Endothelial cell of umbilical vein (primary cell): Measurements from ENCODE around the gene TRAPPC2. TPM values are rescaled to one million over a fixed set of nuclear protein-coding genes. Genes with fewer than 3 reads are reported as not detected.

Source experiments
- BruUV-seq: library from RNA; stranded (reverse); fragments of 400-500 nt; replicated peaks from 2 replicates; lab custom pipeline; 2021; lab: Mats Ljungman, UMichigan
- CTCF ChIA-PET: fragments of 300-600, 350-600 bp; sonication (Branson Sonifier 250); formaldehyde crosslinking; loops from one replicate; lab custom pipeline; 2021; ENCODE audit warnings: antibody characterized with exemption, inconsistent platforms; lab: Charles Lee
- POLR2A ChIA-PET: fragments of 300-600, 350-600 bp; sonication (Branson Sonifier 250); formaldehyde crosslinking; loops from one replicate; lab custom pipeline; 2021; ENCODE audit warnings: antibody characterized with exemption, inconsistent platforms; lab: Charles Lee
- DNase-seq: peaks from one replicate; pipeline ENCODE4 v3.0.0-alpha.2; 2011; ENCODE audit warnings: low read depth, low spot score
- FAIRE-seq: peaks from 2 replicates; lab custom pipeline; 2011; peaks lifted over from hg19 to GRCh38; lab: Jason Lieb, UNC
- H2AFZ ChIP-seq: 2 replicates; pipeline ENCODE4 v1.6.0; 2012; ENCODE audit warnings: low read depth, low read length, control low read depth, inconsistent platforms
- H3K27ac ChIP-seq: 2 replicates; pipeline ENCODE4 v1.5.1; 2011; ENCODE audit warnings: low read depth, mild to moderate bottlenecking, control low read depth, low read length, moderate library complexity; ENCODE audit not compliant: insufficient read depth
- H3K27me3 ChIP-seq, 2 experiments: 2 replicates each; pipeline versions ENCODE4 v1.6.0 to v1.6.1; 2011; ENCODE audit warnings: low read length in 2 of 2, mixed read lengths in 1 of 2; ENCODE audit not compliant: control insufficient read depth in 2 of 2, insufficient read depth in 2 of 2
- H3K36me3 ChIP-seq, 2 experiments: 2 replicates in 1 of 2; 3 replicates in 1 of 2; pipeline ENCODE4 v1.5.1; 2011; ENCODE audit warnings: low read length in 2 of 2, mild to moderate bottlenecking in 1 of 2, moderate library complexity in 1 of 2; ENCODE audit not compliant: control insufficient read depth in 2 of 2, insufficient read depth in 2 of 2; ENCODE audit errors: extremely low read depth in 1 of 2
- H3K4me1 ChIP-seq: 3 replicates; pipeline ENCODE4 v1.5.1; 2011; ENCODE audit warnings: mild to moderate bottlenecking, low read length; ENCODE audit not compliant: control insufficient read depth, insufficient read depth; ENCODE audit errors: extremely low read depth
- H3K4me2 ChIP-seq: 2 replicates; pipeline ENCODE4 v1.6.1; 2011; ENCODE audit warnings: low read length, control low read depth, mixed read lengths; ENCODE audit not compliant: insufficient read depth
- H3K4me3 ChIP-seq, 3 experiments: fragments of 200-600 bp in 1 of 3; sonication (generic), shearing (Covaris generic) in 1 of 3; replicated peaks in 1 of 3; 2 replicates each; pipeline ENCODE4 v1.5.1; 2011 to 2016; ENCODE audit warnings: control low read depth in 3 of 3, low read length in 3 of 3, mild to moderate bottlenecking in 2 of 3, inconsistent platforms in 1 of 3, low read depth in 1 of 3, moderate library complexity in 1 of 3; ENCODE audit not compliant: insufficient read depth in 1 of 3
- H3K79me2 ChIP-seq: 2 replicates; pipeline ENCODE4 v1.6.0; 2012; ENCODE audit warnings: low read length, inconsistent platforms; ENCODE audit not compliant: control insufficient read depth, insufficient read depth
- H3K9ac ChIP-seq: replicated peaks from 2 replicates; pipeline ENCODE3; 2011; ENCODE audit warnings: low read length, control low read depth; ENCODE audit not compliant: insufficient read depth; ENCODE audit errors: extremely low read depth
- H3K9me1 ChIP-seq: replicated peaks from 3 replicates; pipeline ENCODE4 v1.6.0; 2011; ENCODE audit warnings: mild to moderate bottlenecking, low read length; ENCODE audit not compliant: control insufficient read depth, insufficient read depth; ENCODE audit errors: extremely low read depth
- H3K9me3 ChIP-seq: replicated peaks from 2 replicates; pipeline ENCODE4 v1.5.1; 2012; ENCODE audit warnings: low read length, inconsistent platforms; ENCODE audit not compliant: control insufficient read depth, insufficient read depth
- H4K20me1 ChIP-seq: replicated peaks from 2 replicates; pipeline ENCODE3; 2011; ENCODE audit warnings: mild to moderate bottlenecking, low read length; ENCODE audit not compliant: control insufficient read depth, insufficient read depth; ENCODE audit errors: extremely low read depth
- dilution Hi-C: fragments of 300-500 bp; cut with MboI; formaldehyde crosslinking; loops from one replicate; pipeline ENCODE4 v1.15.0; 2019; ENCODE audit warnings: low sequenced_read_pairs; ENCODE audit not compliant: extremely low pct_ligation_motif_present
- intact Hi-C: fragments of 100-400 bp; cut with micrococcal nuclease; formaldehyde crosslinking; loops from one replicate; pipeline ENCODE4 v1.10.0; 2022
- polyA plus RNA-seq, 4 experiments: library from polyadenylated mRNA; depleted of rRNA in 3 of 4; stranded (reverse) in 3 of 4; unstranded in 1 of 4; fragments of >200 nt; gene quantifications; 2 replicates each; pipeline versions ENCODE4 v1.2.1 to v1.2.3, GENCODE V29; 2011 to 2012; ENCODE audit warnings: missing spikeins in 1 of 4
- total RNA-seq: library from RNA; stranded (reverse); gene quantifications from 2 replicates; pipeline ENCODE4 v1.2.3, GENCODE V29; 2021
- TF ChIP-seq, protein P1 (sequence below), 2 donors: IDR thresholded peaks; 1 replicate in 1 of 2; 2 replicates in 1 of 2; pipeline ENCODE4 v1.5.1; 2011; ENCODE audit warnings: low read length in 2 of 2, mild to moderate bottlenecking in 2 of 2, moderate library complexity in 2 of 2, control low read depth in 1 of 2, inconsistent platforms in 1 of 2, low read depth in 1 of 2; ENCODE audit not compliant: insufficient read depth in 1 of 2; ENCODE audit errors: extremely low read depth in 1 of 2
- TF ChIP-seq, protein P2 (sequence below): IDR thresholded peaks from 2 replicates; pipeline ENCODE4 v1.6.1; 2011; ENCODE audit not compliant: insufficient read depth, insufficient read length

The TRAPPC2 gene
- total and polyA plus RNA-seq, 2 donors (not counting 3 experiments of a cell fraction or from before 2014, with no cell fraction given): 6.6 to 13.0 TPM

DNA sequence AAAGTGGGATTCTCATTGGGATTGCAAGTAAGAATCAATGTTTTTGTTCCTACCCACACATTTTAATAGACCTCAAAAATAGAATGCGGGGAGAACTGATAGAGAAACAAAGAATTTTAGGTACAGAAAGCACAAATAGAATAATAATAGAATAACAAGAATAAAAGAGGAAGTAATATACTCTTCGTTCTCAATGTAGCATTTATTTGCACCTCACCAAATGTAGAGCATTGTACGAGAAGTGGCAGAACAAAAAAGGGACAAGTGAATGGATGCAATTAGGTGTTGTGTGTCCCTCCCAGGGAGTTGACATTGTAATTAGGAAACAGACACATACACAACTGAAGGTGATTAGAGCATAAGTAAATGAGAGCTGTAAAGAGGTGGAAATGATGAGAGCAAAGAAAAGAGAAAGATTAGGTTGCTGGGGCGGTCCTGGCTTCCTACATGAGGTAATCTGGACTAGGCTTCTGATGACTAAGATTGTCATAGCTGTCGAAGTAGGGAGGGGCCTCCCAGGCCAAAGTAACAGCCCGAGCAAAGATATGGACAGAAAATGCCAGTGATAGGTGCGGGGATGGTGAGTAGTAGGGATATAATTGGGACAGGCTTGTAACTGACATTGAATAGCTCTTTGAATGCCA, 35.1 kb downstream of the TRAPPC2 start:
- ChIA-PET POLR2A (no interaction called here), CTCF (interaction anchor here (0.8 to 0.9 kb wide), 2 partner anchors 11 to 752 kb away, joined by 3 read pairs; no protein-coding TSS in a partner anchor)
- intact Hi-C loops (no loop called here), dilution Hi-C loops (no loop called here)
- H3K36me3 ChIP-seq: no peaks in the 10 kb centered on the region
- DNase-seq: peak; percentile 15
- no peak overlapping the region for H3K4me2 ChIP-seq
- peaks cover 20% of the 10 kb centered on the region for H3K4me1 ChIP-seq
- no peak overlapping the region for H3K9ac ChIP-seq
- H3K27me3 ChIP-seq: no peaks in the 10 kb centered on the region
- no peaks in the 10 kb centered on the region for H3K9me3 ChIP-seq
- TF ChIP-seq, protein P1, sequence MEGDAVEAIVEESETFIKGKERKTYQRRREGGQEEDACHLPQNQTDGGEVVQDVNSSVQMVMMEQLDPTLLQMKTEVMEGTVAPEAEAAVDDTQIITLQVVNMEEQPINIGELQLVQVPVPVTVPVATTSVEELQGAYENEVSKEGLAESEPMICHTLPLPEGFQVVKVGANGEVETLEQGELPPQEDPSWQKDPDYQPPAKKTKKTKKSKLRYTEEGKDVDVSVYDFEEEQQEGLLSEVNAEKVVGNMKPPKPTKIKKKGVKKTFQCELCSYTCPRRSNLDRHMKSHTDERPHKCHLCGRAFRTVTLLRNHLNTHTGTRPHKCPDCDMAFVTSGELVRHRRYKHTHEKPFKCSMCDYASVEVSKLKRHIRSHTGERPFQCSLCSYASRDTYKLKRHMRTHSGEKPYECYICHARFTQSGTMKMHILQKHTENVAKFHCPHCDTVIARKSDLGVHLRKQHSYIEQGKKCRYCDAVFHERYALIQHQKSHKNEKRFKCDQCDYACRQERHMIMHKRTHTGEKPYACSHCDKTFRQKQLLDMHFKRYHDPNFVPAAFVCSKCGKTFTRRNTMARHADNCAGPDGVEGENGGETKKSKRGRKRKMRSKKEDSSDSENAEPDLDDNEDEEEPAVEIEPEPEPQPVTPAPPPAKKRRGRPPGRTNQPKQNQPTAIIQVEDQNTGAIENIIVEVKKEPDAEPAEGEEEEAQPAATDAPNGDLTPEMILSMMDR (IDR thresholded peaks at IDR 0.05; ENCODE audit: extremely low read depth in 1 of 2, insufficient read depth in 1 of 2, low read depth in 1 of 2, low read length in 2 of 2): no peak
- peaks cover 63% of the 10 kb centered on the region for H3K79me2 ChIP-seq
- FAIRE-seq: peak; percentile 85
- no TSS peak for BruUV-seq
- no peak overlapping the region for H3K27ac ChIP-seq
- no peak overlapping the region for H3K4me3 ChIP-seq
- H3K9me1 ChIP-seq: no peaks in the 10 kb centered on the region
- peaks cover 3% of the 10 kb centered on the region for H4K20me1 ChIP-seq
- H2AFZ ChIP-seq: no peak overlapping the region

DNA sequence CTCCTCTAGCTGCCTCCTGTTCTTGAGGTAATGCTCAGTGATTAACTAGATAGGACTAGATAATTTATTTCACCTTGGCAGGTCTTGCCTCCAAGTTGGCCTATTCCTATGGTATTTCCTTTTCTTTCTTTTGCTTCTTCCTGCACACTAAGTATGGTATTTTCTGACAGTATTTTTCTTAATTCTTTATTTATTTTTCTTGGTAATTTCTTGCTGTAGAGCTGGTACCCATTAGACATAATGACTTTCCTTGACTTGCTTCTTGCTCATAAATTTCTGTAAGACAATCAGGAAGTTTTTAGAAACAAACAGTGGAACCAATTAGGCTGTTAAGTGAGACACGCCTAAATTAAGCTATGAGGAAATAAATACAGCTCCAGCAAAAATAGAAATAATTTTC, 36.0 kb downstream of the TRAPPC2 start:
- H2AFZ ChIP-seq: no peak overlapping the region

More for the DNA sequence above, 36.0 kb downstream of the TRAPPC2 start:
- dilution Hi-C loops (no loop called here), intact Hi-C loops (no loop called here)
- Histone ChIP-seq H3K79me2 (peaks cover 64% of the 10 kb centered on the region), H3K27me3 (no peaks in the 10 kb centered on the region), H3K27ac (no peak overlapping the region), H3K4me3 (no peak overlapping the region), H3K9me3 (no peaks in the 10 kb centered on the region), H4K20me1 (peaks cover 3% of the 10 kb centered on the region), H3K9me1 (no peaks in the 10 kb centered on the region), H3K9ac (no peak overlapping the region), H3K36me3 (no peaks in the 10 kb centered on the region), H3K4me1 (peaks cover 17% of the 10 kb centered on the region), H3K4me2 (peak overlapping the region; percentile 17)
- CTCF ChIA-PET: interaction anchor here (0.8 kb wide), 1 partner anchor 751 kb away, joined by 3 read pairs; no protein-coding TSS in a partner anchor
- POLR2A ChIA-PET: no interaction called here
- DNase-seq (no peak), FAIRE-seq (peak; percentile 69)
- TF ChIP-seq, protein P2, sequence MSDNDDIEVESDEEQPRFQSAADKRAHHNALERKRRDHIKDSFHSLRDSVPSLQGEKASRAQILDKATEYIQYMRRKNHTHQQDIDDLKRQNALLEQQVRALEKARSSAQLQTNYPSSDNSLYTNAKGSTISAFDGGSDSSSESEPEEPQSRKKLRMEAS: no peak
- no TSS peak for BruUV-seq
